HG03139 (cell line): ENCODE measurements around the gene CDKN1C.

Experiments used
- ATAC-seq: cut with Tn5 transposase; IDR thresholded peaks from one replicate; pipeline ENCODE4 v1.9.1; 2021; ENCODE audit not compliant: unreplicated experiment

Gene CDKN1C

GRCh38 chr11:2885678-2886081 is at the start of gene CDKN1C:
CDKN1C (minus strand) TSS chr11:2885775; CDS start chr11:2885456, 319 bp downstream.
- ATAC-seq = peak; percentile 62

GRCh38 chr11:2934611-2935239 is 49.1 kb upstream of the CDKN1C start:
- no peak for ATAC-seq

DNA sequence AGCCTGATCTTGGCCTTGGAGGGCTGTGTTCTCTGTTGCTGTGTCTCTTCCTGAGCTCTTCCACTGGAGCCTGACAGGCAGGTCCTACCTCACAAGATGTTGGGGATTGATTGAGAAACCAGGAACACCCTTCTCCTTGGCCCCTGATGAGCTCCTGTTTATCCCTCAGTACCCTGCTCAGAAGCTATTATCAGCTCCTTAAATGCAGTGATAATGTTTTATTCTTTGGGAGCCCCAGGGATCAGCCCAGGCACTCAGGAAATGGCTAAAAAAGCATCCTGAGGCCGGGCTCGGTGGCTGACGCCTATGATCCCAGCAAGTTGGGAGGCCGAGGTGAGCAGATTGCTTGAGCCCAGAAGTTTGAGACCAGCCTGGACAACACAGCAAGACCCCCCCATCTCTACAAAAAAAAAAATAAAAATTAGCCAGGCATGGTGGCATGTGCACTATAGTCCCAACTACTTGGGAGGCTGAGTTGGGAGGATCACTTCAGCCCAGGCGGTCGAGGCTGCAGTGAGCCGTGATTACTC is 48.5 kb upstream of the CDKN1C start:
- no peak for ATAC-seq

GRCh38 chr11:2933375-2934020 is 47.9 kb upstream of the CDKN1C start:
- no peak for ATAC-seq

GRCh38 chr11:2932850-2933251 is 47.3 kb upstream of the CDKN1C start:
- no peak for ATAC-seq

DNA sequence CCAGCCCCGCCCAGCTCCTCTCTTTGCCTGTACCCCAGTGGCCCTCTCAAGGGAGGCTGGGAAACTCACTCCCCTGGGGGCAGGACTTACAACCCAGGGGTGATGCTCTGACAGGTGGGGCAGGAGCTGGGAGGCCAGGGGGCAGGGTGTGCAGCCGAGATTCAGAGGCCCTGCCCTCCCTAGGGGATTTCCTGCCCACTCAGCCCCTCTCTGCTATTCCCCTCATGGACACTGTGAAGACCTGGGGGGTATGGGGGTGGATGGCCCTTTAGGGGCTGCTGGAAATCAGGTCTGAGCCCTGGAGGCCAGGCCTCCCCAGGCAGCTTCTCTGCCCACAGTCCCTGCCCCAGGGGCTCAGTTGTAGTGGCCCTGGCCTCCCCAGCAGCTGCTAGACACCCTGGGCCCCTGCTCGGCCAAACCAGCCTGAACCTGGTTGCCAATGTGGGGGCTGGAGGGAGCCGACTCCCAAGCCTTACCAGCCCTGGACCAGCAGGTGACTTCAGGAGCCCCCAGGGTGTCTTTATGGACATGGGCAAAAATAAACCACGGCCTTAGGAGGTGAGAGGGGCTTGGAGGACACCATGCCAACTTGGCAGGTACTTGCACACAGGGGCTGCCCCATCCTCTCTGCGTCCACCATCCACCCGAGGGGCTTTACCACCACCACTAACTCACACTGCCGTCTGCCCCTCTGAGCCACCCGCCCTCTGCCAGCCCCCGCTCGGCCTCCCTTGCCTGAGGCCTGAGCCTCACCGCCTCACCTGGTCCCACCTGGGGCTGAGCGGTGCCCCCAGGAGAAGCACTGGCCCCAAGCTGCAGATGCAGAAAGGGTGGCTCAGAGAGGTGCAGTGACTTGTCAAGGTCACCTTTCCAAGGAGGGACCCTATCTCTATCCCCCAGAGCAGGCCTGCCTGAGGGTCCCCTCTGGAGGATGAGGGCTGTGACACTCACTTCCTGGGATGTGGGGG is 46.5 kb upstream of the CDKN1C start:
- ATAC-seq = no peak

DNA sequence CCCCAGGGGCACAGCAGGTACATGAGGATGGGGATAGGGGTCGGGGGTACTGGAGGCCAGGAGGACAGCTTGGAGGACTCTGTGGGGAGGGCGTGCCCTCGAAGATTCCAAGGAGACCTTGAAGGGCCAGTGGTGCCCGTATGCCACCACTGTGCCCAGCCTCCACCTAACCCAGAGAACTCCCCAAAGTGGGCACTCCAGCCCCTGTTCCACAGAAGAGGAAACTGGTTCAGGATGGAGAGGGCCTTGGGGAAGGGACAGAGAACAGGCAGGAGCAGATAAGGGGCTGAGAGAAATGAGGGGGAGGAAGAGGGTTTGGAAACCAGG is 45.8 kb upstream of the CDKN1C start:
- ATAC-seq = no peak

DNA sequence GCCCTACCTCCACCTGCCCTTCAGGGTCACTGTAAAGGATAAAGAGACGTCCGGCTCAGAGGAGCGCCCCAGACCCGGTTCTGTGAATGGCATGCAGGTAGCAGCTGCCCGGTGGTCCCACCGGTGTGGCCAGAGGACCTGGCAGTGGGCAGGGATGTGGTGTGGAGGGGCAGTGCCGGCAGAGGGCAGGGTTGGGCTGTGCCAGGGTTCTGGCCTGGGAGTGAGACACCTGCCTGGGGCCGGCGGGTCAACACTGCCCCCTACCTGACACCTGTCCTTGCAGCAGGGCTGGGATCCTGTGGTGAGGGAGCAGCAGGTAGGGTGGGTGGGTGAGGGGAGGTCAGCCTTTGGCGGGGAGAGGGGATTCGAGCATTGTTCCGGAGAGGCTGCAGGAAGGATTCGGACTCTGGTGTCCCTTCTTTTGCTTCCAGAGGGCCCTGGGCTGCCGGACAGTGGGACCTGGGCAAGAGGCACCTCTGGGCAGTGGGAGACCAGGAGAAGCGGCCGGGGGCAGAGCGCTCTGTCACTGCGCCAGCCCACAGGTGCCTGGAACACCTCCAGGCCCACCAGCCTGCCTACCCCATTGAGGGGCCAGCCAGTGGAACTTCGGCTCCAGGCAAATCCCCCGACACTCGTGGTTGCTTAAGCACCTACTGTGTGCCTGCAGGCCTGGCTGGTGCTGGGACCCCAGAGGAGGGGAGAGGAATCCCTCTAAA is 45.3 kb upstream of the CDKN1C start:
- ATAC-seq = no peak

DNA sequence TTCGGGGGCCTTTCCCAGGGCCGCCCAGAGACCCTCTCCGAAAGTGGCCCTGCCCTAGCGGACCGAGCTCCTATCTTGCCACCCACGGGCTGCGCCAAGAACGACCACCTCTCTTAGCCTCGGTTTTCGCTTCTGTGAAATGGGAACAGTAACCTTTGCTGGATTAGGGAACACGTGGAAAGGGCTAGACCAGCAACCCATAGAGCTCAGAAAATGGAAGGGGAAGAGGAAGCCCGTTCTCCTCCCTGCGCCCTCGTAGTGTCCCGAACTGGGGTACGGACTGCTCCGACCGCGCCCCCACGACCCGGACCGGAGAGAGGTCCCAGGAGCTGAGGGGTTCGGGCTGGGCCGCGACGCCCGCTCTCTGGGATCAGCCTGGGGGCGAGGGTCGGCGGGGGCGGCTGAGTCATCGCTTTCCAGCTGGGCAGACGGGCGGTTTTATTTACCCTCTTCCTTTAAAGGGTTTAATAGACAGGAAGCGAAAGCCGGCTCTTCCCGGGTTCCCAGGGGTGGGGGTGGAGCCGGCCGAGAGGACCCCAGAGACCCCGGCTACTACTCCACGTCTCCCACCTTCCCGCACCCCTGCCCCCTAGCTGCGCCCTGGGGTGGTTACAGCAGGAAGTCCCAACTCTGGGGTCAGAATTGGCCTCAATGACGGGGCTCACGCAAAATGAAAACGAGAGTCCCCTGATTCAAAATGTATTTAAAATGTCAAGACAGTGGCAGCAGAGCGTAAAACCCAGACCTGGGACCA is 44.6 kb upstream of the CDKN1C start:
- ATAC-seq = no peak

GRCh38 chr11:2929531-2929949 is 44.0 kb upstream of the CDKN1C start:
- ATAC-seq = no peak

- ATAC-seq = no peak
These were observed 43.3 kb upstream of the CDKN1C start, which contains the start of gene PHLDA2 for GRCh38 chr11:2928605-2929530. PHLDA2 (minus strand) TSS chr11:2929420; CDS start chr11:2929364, 56 bp downstream.

DNA sequence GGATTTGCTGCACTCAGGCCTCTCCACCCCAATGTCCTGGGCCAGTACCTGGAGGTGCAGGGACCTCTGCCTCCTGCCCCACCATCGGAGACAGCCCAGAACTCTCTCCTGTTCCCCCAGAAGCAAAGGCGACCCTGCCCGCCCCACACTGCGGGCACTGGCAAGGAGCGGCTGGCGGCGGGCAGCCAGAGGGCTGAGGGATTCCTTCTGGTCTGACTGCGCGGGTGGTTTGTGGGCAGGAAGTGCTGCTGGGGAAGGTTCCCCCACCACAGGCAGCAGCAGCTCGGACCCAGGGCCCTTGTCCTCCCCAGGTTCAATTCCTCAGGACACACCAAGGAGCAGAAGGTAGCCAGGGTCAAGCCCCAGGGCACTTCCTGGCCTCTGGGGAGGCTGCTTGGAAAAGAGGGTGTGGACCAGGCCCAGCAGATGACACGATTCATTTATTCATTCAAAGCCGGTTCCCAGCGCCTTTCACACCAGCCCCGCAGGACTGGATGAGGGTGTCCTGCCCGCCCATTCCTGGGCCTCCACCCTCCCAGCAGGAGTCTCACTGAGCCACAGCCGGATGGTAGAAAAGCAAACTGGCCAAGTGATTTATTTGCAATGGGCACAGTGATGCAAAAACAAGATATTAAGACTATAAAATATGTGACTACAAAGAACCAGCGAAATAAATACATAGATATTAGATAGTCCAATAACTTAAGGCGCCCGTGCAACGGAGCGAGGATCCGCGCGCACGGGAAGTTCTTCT is 42.5 kb upstream of the CDKN1C start:
- no peak for ATAC-seq

DNA sequence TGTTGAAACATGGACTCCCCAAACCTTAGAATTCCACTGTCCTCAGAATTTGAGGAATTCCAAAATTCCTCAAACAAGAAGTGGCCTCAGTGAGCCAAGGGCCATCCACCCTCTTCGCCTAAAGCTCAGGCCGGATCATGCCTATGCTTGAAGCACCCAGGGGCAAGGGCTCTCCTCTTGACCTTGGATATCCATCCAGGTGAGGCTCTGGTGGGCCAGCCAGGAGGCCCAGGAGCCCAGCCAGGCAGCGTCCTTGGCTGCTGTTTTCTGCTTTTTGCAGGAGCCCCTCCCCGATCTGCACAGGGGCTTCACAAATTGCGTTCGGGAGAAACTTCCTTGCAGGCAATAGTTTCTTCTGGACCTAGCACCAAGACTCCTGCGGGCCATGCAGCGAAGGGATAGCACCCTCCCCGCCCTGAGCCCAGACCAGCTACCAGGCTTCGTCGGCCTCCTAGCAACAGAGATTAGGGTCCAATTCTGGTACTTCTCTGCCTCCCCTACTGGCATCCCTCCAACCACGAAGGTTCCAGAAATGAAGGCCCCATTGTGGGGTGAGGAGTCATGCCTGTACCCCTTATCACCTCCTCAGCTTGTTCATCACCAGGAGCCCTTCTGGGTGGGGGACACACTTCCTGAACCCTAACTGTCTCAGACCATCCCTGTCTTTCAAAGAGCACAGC is 41.7 kb upstream of the CDKN1C start:
- ATAC-seq = no peak

DNA sequence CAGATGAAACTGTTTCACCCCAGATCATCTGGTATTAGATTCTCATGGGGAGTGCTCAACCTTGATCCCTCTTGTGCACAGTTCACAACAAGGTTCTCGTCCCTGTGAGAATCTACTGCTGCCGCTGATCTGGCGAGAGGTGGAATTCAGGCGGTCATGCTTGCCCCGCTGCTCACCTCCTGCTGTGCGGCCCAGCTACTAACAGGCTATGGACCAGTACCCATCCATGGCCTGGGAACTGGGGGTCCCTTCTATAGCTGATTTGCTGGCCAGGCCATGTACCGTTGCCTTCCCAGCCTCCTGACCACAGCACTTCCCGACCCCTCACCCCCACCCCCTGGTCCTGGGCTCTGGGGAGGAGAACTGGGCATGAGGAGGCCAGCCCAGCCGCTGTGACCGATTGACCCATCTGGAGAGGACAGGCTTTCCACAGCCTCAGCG is 41.1 kb upstream of the CDKN1C start:
- no peak for ATAC-seq

DNA sequence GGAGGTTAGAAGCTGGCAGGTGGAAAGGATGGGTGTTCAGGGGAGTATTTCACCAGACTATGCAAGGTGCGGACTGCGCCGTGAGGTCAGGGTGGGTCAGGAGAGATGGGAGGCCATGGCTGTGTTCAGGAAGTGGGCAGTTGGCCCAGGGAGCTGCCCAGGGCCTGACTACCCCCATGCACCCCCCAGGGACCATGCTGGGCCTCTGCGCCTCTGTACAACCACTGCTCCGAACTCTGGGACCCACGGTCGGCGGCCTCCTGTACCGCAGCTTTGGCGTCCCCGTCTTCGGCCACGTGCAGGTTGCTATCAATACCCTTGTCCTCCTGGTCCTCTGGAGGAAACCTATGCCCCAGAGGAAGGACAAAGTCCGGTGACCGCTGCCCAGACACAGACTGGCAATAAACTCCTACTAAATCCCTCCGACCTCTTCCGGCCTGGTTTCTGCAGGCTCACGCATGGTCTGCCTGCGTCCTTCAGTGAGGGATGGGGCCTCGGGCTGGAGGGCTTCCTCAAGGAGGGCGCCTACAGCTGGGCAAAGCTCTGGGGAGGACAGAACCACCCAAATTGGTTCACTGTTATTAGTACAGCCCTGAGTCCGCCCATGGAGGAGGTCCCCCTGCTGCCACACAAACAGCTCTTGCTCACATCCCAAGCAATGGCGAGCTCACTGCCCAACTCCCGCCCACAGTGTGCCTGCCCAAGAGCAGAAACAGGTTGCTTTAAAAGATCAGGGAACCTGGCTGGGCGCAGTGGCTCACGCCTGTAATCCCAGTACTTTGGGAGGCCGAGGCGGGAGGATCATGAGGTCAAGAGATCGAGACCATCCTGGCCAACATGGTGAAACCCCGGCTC is 39.5 kb upstream of the CDKN1C start:
- ATAC-seq = no peak

DNA sequence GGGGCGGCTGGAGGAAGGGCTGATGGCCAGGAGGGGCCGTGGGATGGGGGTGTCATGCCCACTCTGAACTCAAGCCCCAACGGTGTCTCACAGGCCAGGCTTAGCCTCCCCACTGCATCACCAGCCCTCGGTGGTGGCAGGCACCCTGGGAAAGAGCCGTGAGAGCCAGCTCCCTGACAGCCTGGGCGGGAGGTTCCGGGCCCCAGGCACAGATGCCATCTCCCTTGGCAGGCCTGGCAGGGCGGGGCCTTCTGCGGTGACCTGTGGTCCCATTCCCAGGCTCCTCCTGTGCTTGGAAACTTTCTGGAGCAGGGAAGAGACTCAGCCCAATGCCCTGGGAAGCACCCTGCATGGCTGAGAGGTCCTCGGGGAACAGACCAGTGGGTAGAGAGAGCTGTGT is 38.8 kb upstream of the CDKN1C start:
- ATAC-seq = no peak
